Cerebellar cortex (tissue), 1 donor: ENCODE data around the gene LAMA4.

Experiments
- DNase-seq: peaks from one replicate; pipeline ENCODE4 v3.0.0-alpha.2; 2015; ENCODE audit warnings: low spot score

Gene LAMA4

GRCh38 chr6:112272799-112273198, 18.4 kb upstream of the LAMA4 start:
- no peak for DNase-seq

GRCh38 chr6:112270756-112271155, 16.4 kb upstream of the LAMA4 start:
- no peak for DNase-seq

- no peak for DNase-seq
These were observed 15.7 kb upstream of the LAMA4 start for GRCh38 chr6:112269979-112270566.

- no peak for DNase-seq
These were observed 14.7 kb upstream of the LAMA4 start for GRCh38 chr6:112269114-112269513.

GRCh38 chr6:112268654-112269053, 14.3 kb upstream of the LAMA4 start:
- DNase-seq = no peak

GRCh38 chr6:112268019-112268418, 13.7 kb upstream of the LAMA4 start:
- DNase-seq = no peak

GRCh38 chr6:112266331-112266730, 12.0 kb upstream of the LAMA4 start:
- DNase-seq = no peak

GRCh38 chr6:112259337-112259675, 4.9 kb upstream of the LAMA4 start:
- DNase-seq = no peak

GRCh38 chr6:112258642-112259336, 4.4 kb upstream of the LAMA4 start:
- DNase-seq = no peak

GRCh38 chr6:112257178-112257855, 3.0 kb upstream of the LAMA4 start:
- DNase-seq = no peak

GRCh38 chr6:112254921-112255320, 554 bp upstream of the LAMA4 start:
- DNase-seq = no peak

GRCh38 chr6:112253498-112253840, 898 bp downstream of the LAMA4 start:
- no peak for DNase-seq

GRCh38 chr6:112252571-112253497, 1.5 kb downstream of the LAMA4 start:
- no peak for DNase-seq

GRCh38 chr6:112251171-112251875, 3.0 kb downstream of the LAMA4 start:
- no peak for DNase-seq

- DNase-seq = no peak
These were observed 4.9 kb downstream of the LAMA4 start for GRCh38 chr6:112249489-112249888.

- no peak for DNase-seq
These were observed 7.1 kb downstream of the LAMA4 start for GRCh38 chr6:112247275-112247674.

- DNase-seq = no peak
These were observed 8.7 kb downstream of the LAMA4 start for GRCh38 chr6:112245511-112246203.

GRCh38 chr6:112243861-112244827, 10.2 kb downstream of the LAMA4 start:
- DNase-seq = no peak

GRCh38 chr6:112241820-112242429, 12.4 kb downstream of the LAMA4 start:
- no peak for DNase-seq

GRCh38 chr6:112237595-112237994, 16.8 kb downstream of the LAMA4 start:
- DNase-seq = no peak
